HG02973 (cell line): ENCODE results near the gene FRMD5.
A peak's percentile ranks its signal among the peaks of the same experiment; 100 is the strongest.
"Not testable (repeated sequence)": the region's sequence is repeated elsewhere in the genome, so short reads cannot be mapped to it uniquely, and the experiment has no call there.

ENCODE experiments used
- ATAC-seq: cut with Tn5 transposase; IDR thresholded peaks from one replicate; pipeline ENCODE4 v1.9.1; 2021; ENCODE audit warnings: moderate library complexity; ENCODE audit not compliant: unreplicated experiment

The FRMD5 gene

GRCh38 chr15:44195151-44195740 is at the start of gene FRMD5:
TSS of gene FRMD5 (minus strand) at chr15:44195271.
- ATAC-seq: peak; percentile 93

DNA sequence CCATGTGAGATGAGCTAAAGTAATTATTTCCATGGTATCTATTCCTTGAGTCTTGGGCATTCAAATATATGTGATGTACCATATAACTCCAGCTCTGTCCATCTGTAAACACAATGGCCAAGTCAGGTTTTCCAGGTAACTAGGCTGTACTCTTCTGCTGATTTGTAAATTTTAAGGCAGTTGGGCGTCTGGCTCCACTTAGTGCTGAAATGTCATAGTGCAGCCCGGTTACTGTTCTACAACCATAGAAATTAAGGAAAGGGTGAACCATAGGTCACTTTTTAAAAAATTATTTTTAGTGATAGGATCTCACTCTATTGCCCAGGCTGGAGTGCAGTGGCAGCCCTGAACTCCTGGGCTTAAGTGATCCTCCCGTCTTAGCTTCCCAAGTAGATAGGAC is 48.8 kb upstream of the FRMD5 start:
- ATAC-seq: no peak

GRCh38 chr15:44243141-44243540 is 48.1 kb upstream of the FRMD5 start:
- ATAC-seq: no peak

DNA sequence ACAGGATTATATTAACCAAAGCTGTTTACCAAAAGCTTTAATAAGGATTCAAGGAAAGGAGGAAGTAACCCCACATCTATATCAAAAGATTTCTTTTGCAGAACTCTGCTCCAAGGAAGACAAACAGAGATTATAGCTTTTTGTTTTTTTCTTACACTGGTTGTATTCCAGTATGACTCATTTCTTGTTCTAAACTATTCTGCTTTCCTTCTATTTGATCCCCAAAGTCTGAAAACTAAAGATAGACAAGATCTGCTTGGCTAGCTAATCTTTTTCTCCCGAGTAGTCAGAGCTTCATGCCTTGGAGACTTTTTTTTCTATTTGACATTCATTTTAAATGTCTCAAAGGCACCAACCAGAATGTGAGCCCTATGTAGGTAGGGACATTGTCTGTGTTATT is 36.8 kb upstream of the FRMD5 start:
- ATAC-seq: no peak

DNA sequence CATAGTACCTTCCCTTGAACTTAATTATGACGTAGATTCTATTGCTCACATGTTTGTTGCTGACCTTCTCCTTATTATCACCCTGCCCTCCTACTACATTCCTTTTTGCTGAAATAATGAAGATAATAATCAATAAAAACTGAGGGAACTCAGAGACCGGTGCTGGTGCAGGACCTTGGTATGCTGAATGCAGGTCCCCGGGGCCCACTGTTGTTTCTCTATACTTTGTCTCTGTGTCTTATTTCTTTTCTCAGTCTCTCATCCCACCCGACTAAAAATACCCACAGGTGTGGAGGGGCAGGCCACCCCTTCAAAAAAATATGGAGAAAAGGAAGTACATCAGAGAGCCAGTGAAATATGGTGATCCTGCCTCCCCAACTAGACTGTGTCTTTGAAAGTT is 34.2 kb upstream of the FRMD5 start:
- ATAC-seq: not testable (repeated sequence)

DNA sequence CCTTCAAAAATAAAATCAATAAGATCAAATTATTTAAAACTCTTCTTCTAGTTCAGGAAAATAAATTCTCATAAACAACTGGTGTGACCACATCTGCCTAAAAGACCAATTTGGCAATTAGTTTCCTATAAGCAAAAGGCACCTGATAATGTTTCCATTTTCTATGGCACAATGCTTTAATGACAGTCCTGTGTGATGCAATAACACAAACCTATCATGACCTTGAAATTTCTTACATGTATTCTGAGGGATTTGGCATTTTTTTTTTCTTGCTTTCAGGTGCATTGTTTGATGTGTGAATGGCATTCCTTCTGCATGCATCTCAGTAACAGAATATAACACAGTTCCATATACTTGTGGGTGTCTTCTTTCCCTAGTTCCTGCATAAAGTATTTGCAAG is 32.5 kb upstream of the FRMD5 start:
- no peak for ATAC-seq

- not testable (repeated sequence) for ATAC-seq
These were observed 31.9 kb upstream of the FRMD5 start for GRCh38 chr15:44227001-44227400.

DNA sequence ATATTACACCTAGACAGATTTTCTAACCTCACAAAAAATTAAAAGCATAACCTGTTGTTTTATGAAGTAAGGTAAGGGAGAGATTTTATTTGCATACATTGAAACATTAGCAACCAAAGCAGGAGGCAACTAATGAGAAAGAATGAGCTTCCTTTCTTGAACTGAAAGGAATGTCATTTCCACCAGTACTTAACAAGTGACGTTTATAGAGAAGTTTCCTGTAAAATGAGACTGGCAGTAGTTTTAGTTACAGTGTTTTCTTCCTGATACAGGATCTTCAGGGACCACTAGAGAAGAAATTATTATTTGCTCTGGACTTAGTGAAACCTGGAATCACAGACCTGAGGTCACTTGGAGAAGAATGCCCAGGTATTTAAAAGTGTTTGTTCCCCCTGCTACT is 27.4 kb upstream of the FRMD5 start:
- ATAC-seq: no peak

DNA sequence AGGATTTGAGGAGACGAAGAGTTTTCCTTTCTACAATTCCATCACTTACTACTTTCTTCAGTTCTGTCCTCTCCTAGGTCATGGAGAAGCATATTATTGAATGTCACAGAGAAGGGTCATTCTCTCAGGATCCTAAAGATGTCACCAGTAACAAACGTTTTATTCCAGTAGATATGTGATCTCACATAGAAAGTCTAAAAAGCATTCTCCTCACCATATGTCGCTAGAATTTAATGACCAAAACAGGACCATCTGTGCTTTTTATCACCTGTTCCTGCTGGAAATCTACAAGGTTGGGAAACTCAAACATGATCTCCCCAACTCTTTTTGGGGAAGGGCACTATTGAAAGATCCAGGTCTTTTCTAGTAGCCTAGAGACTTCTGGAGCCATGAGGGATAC is 24.0 kb upstream of the FRMD5 start:
- ATAC-seq: no peak

DNA sequence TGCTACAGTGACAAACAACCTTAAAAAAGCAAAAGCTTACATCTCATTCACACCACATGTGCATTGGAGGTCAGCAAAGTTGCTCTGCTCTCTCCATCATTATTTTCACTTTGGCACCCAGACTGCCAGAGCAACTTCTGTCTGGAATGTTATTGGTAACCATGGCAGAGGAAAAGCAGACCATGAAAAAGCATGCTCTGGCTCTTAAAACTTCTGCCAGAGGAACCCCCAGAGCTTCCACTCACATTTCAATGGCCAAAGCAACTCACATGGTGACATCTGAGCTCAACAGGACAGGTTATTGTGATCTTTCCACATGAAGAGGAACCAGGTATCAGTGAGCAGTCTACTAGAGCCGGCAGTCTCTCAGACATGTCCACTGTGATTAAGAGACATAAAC is 21.9 kb upstream of the FRMD5 start:
- ATAC-seq: no peak

DNA sequence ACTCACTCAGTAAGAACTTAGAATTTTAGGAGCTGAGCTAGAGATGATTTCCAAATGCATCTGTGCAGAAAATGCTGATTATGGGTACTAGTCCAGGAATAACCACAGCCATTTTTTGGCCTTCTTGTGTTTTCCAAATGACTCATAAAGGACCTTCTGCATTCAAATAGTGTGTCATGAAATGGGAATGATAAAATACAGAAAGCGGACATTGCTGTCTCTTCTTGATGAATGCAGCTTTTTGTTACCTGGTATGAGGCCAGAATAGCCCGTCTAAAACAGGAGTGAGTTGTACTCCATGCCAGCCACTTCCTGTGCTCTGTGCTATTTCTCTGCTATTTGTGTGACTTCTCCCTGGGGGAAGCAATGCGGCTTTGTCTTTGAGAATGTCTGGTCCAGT is 20.5 kb upstream of the FRMD5 start:
- ATAC-seq: no peak

GRCh38 chr15:44208956-44209355 is 13.9 kb upstream of the FRMD5 start:
- no peak for ATAC-seq

GRCh38 chr15:44207643-44208042 is 12.6 kb upstream of the FRMD5 start:
- no peak for ATAC-seq

GRCh38 chr15:44199393-44199792 is 4.3 kb upstream of the FRMD5 start:
- no peak for ATAC-seq

- peak; percentile 28 for ATAC-seq
These were observed 534 bp downstream of the FRMD5 start for GRCh38 chr15:44194323-44195150.

DNA sequence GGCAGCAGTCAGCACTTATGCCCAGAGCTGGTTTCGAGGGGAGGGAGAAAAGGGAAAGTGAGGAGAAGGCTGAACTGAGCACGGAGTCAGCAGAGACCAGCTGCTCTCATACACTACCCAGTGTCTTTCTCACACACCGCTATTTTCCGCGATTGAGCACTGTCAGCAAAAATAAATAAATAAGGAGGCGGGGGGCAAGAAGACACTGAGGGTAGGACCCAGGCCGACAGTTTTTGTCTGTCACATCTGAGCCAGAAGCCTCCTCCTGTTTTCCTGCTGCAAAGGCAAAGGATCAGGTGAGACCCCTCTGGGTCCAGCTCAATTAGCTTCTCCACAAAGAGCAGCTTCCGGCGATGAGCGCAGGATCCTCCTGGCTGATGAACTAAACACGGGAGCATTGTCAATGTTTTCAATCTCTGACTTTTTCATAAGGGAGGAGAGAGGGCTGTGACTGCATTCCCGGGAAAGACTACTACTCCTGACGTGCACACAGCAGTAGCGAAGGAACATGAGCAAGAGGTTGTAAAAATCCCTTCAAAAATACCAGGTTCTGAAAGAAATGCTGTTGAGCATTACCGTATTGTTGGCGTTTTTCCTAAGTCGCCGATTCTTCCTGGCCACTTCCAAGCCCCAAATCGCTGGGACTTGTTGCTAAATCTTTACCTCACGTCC is 1.3 kb downstream of the FRMD5 start:
- no peak for ATAC-seq

GRCh38 chr15:44188795-44189194 is 6.3 kb downstream of the FRMD5 start:
- ATAC-seq: no peak

DNA sequence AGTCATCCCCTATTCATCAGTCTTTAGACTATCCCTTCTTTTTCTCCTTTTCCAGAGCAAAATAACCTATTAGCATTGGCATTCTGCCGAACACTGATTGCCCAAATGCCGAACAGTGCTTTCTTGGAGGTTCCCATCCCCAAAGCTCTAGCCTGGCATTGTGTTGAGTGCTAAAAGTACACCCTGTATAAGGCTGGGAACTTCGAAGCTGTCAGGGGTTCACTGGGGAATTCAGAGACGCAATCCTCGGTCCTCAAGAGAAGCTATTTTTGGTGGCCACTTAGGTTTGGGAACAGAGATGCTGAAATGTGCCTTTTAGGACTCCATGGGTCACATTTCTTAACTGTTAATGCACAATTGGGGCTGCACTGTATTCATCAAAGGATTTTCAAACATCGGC is 8.4 kb downstream of the FRMD5 start:
- ATAC-seq: no peak

DNA sequence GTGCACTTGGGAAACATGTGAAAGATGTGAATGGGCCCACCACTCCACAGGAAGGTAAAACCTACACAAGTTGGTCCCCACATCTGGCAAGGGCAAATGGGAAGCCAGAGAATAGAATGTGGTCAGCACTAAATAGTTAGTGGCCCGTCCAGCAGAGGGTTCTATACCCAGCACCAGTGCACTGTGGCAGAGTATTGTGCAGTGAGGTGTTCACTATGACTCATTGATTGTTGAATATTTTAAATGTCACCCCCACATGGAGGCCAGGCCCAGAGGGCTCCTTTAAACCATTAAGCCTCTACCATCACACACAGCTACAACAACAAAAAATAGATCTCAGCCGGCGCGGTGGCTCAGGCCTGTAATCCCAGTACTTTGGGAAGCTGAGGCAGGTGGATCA is 11.7 kb downstream of the FRMD5 start:
- no peak for ATAC-seq

DNA sequence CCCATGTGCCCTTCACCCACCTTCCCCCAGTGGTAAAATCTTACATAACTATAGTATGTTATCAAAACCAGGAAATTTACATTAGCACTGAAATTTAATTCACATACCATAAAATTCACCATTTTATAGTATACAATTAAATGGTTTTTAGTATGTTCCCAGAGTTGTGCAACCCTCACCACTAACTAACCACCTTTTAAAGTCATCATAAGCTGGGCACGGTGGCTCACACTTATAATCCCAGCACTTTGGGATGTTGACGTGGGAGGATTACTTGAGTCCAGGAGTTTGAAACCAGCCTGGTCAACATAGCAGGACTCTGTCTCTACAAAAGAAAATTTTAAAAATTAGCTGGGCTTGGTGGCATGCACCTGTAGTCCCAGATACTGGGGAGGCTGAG is 13.7 kb downstream of the FRMD5 start:
- ATAC-seq: no peak

GRCh38 chr15:44177139-44177538 is 17.9 kb downstream of the FRMD5 start:
- ATAC-seq: no peak

GRCh38 chr15:44173813-44174212 is 21.3 kb downstream of the FRMD5 start:
- ATAC-seq: no peak
